Eye (tissue), 1 donor: ENCODE results near the gene MPO.

Experiments
- DNase-seq: peaks from one replicate; pipeline ENCODE4 v3.0.0-alpha.2; 2015

Gene MPO

DNA sequence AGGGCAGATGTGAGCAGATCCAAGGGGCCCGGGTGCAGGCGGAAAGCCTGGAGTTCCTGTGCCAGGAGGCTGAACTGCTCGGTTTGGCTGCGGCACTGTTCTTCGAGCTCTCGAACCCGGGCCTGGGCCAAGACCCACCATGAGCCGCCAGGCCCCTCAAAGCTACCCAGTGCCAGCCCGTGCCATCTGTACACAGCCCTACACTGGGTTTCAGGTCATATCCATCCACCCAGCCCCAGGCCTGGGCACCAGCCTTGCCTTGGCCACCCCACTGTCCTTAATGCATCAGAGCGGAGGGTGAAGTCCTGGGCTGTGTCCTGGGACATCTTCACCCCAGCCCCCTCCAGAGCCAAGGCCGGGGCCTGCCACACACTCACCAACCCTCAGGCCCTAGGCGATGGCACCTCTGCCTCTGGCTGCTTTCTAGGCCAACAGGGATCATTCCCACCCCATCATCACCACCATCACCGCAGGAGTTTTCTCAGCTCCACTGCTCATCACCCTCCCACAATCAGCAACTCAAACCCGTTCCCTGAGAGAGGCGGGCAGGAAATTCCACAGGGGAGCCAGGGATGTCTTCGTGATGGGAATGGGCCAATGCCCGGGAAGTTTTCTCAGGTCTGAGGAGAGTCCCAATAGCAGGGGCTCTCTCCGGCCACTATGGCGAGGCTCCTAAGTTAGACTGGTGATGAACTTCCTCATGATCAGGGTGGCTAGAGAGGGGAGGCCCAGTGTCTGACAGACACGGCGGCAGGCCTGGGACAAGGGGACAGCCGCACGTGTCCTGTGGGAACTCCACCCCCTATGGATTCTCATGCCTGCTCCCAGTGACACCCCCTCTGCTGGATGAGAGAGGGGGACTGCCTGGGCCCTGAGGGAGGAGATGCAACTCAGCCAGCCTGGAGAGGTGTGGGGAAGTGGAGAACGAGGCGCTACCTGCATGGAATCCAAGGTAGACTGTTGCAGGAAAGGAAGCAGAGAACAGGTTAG, 38.7 kb upstream of the MPO start:
- no peak for DNase-seq

DNA sequence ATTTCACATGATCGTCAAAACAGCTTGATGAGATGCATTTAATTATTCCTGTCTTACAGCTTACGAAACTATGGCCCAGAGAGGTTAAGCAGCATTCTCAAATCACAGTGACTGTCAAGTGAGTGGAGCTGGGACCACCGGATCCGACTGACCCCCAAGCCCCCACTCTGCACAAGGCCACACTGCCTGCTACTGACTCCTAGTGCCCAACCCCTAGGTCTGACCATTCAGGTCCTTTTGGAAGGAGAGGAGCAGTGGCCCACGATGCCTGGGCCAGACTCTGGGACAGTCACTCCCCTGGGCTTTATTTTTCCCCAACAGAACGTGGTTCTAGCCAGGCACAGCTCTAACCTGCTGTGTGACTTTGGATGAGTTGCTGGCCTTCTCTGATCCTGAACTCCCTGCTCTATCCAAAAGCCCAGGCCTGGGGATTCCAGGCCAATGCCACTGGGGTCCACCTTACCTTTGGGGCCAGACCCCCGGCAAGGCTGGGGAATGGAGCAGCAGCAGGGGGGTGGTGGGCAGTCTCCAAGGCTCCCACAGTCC, 38.0 kb upstream of the MPO start:
- DNase-seq = no peak

DNA sequence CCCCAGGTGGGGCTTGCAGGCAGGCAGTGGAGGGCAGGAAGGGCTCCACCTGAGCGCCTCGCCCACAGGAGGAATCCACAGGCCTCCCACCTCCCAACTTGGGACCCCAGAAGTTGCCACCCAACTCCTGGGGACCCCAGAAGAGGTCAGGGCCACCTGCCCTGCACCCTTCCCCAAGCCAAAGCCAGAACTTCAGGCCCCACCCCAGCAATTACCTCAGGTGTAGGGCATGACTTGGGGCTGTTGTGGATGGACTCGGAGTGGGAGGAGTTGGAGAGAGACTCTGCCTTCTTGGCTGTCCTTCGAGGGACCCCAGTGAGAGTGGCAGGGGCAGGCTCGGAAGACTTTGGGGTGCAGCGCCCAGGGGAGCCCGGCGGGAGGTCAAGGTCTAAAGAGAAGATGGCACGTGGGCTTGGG, 37.3 kb upstream of the MPO start:
- DNase-seq = no peak

DNA sequence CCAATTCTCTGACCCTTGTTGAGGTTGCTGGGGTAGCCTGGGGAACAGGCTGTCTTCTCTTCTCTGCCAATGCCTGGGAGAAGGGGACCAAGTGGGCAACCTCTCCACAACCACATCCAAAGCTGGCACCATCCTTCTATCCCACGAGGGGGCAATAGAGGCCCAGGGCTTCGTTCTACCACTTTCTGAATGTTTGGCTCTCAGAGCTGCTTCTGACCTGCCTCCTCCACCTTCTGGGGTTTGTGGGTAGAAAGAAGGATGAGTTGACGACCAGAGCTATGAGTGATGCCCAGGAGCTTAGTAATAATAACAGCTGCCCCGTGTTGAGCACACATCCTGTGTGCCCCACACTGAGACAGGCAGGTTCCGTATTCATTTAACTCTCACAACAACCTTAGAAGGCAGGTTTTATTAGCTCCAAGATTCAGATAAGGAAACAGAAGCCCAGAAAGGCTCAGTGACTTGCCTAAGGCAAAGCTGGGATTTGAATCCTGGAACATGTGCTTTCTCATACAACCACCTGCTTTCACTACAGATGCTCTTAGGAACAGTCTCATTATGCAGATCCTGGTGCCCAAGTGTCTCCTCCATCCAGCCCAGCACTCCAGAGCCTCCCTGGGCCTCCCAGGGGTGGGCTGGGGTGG, 36.8 kb upstream of the MPO start:
- DNase-seq = peak; percentile 50

DNA sequence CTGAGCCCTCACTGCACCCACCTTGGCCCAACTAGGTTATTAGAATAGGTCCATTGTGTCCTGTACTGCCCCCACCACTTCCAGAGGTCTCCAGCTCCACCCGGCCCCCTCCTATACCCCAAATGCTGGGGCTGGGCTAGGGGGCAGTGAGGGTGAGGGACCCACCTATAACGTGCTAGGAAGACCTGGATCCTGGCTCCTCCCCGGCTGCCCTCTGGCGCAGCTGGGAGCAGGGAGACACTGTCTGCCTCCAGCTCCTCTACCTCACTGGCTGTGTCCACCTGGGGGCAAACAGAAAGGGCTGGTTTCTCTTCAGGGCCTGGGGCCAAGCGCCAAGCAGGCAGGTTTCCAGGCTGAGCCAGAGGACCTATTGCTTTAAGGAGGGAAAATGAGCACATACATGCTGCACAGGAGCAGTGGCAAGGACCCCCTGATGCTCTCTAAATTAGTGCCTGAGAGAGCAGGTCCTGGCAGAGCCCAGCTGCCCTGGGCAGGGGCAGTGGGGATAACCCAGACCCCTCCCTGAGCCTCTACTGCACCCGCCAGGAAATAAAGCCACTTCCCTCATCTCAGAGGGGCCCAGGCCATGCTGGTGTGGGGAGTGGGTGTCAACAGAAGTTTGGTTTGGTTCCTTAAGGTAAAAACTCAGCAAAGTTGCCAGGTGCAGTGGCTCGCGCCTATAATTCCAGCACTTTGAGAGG, 35.7 kb upstream of the MPO start:
- DNase-seq = no peak

DNA sequence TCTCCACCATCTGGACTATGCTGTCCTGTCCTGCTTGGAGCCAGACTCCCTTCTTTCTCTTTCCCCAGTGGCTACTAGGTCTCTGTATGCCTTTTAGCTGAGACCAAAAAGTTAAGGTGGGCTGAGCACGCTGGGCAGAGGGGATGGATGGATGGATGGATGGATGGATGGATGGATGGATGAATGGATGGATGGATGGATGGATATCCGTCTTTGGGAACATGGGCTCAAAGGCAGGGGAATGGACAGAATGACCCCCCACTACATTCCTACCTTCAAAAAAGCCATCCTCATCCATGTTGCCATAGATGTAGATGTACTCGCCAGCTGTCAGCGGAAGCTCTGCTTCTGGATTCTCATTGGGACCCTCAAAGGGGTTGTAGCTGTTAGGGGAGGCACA, 35.0 kb upstream of the MPO start:
- no peak for DNase-seq

DNA sequence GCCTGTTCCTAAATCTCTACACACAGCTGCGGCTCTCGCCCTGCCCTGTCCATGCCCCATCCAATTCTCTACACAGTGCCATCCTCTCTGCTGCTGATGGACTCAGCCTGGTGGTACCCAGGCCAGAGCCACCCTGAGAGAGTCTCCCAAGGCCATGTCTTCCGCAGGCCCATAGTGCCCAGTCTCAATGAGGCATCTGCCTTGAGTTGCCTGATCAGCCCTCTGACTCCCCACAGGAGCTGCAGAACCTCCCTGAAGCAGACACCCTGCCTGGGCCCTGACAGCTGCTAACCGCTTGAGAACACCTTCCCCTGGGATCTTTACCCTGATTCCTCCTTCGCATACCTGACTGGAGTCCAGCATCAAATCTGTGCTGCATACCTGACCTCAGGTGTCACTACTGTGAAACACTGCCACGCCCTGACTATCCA, 34.6 kb upstream of the MPO start:
- no peak for DNase-seq

DNA sequence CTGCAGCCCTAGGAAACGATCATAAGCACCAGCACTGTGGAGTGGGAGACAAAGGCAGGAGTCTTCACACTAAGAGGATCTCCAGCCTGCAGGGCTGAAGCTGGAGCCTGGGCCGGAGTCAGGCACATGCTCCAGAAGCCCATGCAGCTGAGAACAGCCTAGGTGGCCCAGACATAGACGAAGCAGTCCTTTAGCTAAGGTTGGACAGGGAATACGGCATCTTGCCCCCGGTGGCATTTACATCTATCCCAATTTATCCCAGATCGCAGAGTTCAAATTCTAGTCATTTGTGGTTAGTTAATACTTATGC, 33.9 kb upstream of the MPO start:
- DNase-seq = no peak

DNA sequence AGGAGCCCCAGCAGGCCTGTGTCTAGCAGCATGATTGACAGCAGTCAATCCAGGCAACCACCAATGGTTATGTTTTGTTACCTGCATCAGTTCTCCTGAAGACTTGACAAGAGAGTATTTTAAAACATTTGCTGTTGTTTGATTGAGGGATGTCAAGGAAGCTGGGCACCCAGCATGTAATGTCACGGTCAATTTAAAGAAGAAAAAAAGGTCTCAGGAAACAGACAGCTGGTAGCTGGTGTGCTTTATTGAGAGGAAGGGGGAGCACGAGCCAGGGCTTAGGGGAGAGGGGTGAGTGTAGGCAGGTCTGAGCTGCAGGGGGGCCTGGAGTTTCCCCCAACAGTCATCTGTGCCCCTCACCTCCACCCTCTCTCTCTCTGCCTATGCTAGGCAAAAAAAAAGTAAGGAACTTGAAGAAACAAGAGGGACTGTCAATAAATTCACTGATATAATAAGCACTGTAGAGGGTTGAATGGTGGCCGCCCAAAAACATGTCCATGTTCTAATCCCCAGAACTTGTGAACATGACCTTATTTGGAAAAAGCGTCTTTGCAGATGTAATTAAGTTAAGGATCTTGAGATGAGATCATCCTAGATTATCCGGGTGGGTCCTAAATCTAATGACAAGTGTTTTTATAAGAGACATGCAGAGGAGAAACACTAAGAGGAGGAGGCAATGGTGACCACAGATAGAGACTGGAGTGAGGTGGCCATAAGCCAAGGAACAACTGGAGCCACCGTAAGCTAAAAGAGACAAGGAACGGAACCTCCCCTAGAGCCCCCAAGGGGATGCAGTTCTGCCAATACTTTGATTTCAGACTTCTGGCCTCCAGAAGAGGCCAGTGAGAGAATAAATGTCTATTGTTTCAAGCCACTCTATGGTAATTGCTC, 33.3 kb upstream of the MPO start:
- DNase-seq = no peak

DNA sequence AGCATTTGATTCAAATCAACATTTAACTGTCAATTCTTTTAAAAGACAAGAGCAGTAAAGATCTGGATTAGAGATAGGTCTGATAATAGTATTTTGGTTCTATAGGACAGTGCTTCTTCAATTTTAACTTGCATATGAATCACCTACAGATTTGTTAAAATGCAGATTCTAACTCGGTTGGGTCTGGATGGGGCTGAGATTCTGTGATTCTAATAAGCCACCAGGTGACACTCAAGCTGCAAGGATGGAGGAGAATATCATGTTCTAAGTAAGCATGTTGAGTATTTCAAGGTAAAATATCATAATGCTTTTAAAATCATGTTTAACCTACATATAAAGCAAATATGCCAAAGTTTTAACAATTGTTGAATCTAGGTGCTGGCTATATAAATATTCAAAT, 32.1 kb upstream of the MPO start:
- no peak for DNase-seq

DNA sequence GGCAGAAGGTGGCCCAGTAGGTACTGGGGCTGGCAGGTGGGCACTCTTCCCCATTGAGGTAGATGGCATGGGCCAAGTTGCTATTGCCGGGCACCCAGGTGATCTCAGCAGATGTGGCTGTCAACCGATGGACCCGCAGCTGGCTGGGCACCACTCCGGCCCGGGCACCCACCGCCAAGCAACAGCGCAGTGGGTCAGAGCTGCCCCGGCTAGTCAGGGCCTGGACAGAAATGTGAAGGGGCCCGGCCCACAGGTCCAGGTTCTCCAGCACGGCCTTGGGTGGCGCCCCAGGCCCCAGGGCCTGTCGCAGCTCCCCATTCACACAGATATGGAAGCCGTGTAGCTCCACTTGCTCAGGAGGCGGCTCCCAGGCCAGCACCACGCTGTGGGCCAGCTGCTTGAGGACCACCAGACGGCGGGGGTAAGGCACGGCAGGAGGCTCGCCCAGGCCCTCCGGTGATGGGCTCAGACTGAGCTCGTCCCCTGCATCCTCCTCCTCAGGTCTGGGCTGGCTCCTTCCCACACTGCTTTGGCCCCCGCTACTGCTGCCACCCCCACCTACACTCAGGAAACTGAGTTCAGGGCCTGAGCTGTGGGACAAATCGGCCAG, 31.4 kb upstream of the MPO start:
- no peak for DNase-seq

DNA sequence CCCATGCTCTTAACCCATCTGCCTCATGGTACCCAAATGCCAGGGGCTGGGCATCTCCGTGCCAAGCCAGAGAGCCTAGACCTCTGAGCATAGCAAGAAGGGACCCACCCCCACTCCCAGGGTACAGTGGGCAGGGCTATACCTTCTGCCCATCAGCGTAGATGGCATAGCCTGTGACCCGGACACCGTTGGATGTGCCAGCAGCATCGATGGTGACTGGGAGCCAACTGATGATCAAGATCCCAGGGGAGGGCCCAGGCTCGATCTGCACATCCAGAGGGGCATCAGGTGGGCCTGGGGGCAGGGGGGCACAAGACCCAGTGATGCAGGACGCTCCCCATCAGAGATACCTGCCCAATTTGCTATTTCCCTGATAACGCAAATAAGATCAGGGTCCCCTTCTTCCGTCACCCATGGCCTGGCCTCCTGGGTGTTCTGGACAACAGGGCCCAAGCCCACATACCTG, 30.7 kb upstream of the MPO start:
- DNase-seq = no peak

DNA sequence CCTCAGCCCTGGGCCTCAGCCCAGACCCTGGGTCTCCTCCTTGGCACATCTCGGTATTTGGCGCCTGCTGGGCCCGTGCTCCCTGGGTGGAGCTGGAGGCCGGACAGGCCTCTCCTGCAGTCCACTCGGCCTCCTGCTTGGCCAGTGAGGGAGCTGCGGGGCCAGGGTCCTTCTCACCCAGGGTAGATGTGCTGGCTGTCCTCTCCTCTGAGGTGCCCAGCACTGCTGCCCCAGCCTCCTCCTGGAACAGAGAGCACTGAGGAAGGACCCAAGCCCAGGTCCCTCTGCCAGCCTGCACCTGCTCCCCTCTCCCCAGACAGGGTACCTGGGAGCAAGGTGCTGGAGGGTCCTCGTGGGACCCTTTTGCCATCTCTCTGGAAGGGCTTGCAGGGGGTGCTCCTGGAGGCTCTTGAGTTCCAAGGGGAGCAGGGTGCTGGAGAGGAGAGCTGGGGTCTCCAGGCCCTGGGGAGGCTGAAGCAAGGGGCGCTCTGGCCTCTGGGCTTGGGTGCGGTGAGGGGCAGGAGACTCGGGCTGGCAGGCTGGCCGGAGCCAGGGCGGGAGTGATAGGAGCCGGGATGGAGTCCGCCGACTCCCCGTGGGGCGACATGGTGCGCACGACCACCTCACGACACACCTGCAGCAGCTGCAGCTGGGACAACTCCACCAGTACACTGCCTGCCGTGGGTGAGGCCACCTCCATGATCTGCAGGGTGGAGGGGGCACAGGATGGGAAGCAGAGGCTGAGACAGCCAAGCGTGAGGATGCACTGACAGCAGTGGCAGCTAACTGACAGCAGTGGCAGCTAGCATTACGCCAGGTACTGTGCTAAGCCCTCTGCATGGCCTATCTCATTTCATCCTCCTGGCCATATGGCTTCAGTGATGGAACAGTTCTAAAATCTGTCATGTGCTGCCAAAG, 30.0 kb upstream of the MPO start:
- no peak for DNase-seq

DNA sequence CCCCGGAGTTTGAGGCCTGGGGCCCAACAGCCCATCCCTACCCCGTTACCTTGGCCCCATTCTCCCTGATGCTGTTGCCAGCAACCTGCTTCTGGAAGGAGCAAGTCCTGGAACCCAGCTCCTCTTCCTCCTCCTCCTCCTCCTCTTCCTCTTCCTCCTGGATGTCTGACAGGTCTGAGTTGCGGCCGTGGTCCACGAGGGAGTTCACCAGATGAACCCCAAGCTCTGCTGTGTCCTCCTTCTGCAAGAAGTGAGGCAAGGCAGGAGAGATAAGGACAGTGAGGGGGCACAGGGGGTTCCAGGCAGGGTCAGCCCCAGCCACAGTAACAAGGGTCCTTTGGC, 29.2 kb upstream of the MPO start:
- DNase-seq = no peak

DNA sequence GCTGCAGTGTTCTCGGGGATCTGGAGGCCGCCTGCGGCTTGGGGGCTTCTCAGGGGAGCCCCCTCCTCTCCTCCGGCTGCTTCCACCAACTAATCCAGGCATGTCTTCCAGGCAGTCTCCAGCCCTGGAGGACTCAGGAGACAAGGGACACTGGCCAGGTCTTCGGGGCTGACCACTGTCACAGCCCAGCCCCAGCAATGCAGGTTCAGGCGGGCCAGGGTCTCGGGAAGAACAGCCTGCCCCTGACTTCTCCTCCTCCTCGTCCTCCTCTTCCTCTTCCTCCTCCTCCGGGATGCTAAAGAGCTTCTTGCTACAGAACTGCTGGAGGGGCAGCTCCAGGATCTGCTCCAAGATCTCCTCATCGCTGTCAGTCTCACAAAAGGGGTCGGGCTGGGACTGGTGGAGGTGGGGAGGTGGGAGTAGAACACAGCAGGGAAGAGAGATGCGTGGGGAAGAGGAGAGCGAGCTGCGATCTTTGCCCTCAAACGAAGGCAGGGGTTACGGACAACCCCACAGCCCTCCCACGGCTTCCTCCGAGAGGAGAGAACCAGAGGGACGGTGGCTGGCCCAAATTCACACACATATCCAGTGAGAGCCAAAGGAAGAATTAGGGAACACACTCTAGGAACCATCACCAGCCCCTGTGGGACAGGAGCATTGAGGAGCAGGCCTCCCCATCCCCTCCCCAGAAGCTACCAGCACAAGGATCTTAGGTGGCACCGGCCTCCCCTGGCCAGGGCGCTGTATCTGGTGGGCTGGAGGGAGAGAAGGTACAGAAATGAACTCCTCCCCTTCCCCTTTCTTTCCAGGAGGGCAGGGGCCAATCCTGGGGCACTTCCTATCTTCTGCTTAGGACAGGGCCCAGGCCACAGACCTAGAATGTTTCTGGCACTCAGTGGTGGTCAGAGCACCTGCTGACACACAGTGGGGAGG, 28.5 kb upstream of the MPO start:
- DNase-seq = no peak

DNA sequence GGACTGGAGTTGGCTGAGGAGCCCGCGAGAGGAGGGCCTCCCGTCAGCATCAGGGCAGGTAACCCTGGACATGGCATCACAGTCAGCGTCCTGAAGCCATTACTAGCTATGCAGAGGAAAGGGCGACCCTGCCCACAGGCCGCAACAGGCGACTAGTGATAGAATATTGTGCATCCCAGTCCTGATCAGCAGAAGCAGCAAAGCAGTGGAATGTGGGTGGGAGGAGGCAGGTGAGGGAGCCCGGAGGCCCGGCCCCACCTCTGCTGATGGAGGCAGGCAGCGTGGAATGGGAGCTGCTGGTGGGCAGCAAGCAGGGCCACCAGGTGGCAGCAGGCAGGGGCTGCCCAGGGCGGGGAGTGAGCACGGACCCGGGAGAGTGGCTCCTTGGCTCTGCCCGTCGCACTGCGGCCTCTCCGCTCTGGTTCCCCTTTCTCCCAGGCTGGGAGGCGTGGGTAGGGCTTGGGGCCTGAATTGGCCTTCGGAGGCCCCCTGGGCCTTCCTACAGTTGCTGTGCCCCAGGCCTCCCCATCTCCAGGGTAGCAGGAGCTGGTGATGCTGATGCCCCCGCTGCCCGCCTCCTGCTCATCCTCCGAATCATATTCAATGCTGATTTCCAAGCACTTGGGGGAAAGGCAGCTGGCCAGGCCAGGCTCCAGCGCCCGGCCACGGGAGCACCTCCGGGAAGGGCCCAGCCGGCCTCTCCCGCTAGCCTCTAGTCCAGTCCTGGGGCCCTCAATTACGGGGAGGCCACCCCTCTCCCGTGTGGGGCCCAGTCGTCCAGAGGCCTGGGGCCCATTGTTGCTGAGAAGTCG, 27.6 kb upstream of the MPO start:
- DNase-seq = no peak

DNA sequence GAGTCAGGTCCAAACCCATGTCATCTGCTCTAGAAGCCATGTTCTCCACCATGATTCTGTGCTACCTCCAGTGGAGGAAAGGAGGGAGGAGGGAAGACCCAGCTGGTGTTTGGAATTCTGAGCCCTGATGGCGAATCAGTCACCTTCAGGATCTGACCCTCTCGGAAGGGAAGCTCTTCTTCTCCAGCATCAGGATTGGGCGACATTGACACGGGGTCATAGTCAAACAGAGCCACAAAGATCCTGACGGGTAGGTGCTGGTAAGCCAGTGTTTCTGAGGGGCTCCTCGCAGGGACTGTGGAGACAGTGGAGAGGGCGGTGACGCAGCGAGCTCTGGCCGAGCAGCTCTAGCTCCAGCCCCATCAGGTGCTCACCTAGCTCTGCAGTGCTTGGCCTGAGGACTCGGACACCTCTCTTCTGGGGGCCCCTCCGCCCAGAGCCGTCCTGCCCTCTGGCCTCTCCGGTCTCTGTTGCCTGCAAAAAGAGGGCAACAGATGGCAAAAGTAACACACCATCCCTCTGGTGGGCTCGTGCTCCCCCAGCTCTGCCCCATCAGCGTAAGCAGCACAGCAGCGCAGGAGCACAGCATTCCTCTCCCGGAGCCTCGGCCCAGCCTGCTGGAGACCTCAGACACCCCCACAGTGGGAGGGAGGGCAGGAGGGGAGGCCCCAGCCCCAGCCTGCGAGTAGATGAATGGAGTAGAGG, 26.9 kb upstream of the MPO start:
- no peak for DNase-seq
